Endodermal cell (in vitro differentiated cells): Measurements from ENCODE around the gene WFDC10A. TPM values are rescaled to one million over a fixed set of nuclear protein-coding genes. Genes with fewer than 3 reads are reported as not detected.

ENCODE experiments used
- DNase-seq: peaks from one replicate; pipeline ENCODE4 v3.0.0-alpha.2; 2017
- H3K27ac ChIP-seq: 2 replicates; pipeline ENCODE4 v1.5.1; 2013; ENCODE audit warnings: mild to moderate bottlenecking, low read depth, low read length, moderate library complexity
- H3K27me3 ChIP-seq: 2 replicates; pipeline ENCODE4 v1.6.1; 2013; ENCODE audit warnings: mild to moderate bottlenecking, low read length, moderate library complexity; ENCODE audit not compliant: insufficient read depth, control insufficient read depth, poor library complexity, severe bottlenecking
- H3K36me3 ChIP-seq: 2 replicates; pipeline ENCODE4 v1.7.0; 2013; ENCODE audit warnings: mild to moderate bottlenecking, low read length, moderate library complexity; ENCODE audit not compliant: control insufficient read depth, insufficient read depth
- H3K4me1 ChIP-seq: one replicate; pipeline ENCODE4 v1.7.0; 2013; ENCODE audit warnings: low read length; ENCODE audit not compliant: control insufficient read depth, insufficient read depth
- H3K4me3 ChIP-seq: 2 replicates; pipeline ENCODE4 v1.5.1; 2013; ENCODE audit warnings: mild to moderate bottlenecking, low read length, moderate library complexity
- H3K9ac ChIP-seq: 2 replicates; pipeline ENCODE4 v1.6.1; 2013; ENCODE audit warnings: mild to moderate bottlenecking, low read length, moderate library complexity; ENCODE audit not compliant: poor library complexity, severe bottlenecking; ENCODE audit errors: extremely low read depth
- H3K9me3 ChIP-seq: 2 replicates; pipeline ENCODE4 v1.6.1; 2013; ENCODE audit warnings: mild to moderate bottlenecking, low read length, moderate library complexity; ENCODE audit not compliant: control insufficient read depth
- H3K27ac Mint-ChIP-seq: 2 replicates; pipeline ENCODE4 v1.8.0; 2020; ENCODE audit warnings: mixed read lengths
- H3K27me3 Mint-ChIP-seq: 2 replicates; pipeline ENCODE4 v1.8.0; 2021; ENCODE audit warnings: mild to moderate bottlenecking, mixed read lengths; ENCODE audit not compliant: insufficient read depth
- H3K36me3 Mint-ChIP-seq: 2 replicates; pipeline ENCODE4 v1.8.0; 2020; ENCODE audit warnings: low read depth, mixed read lengths
- H3K4me1 Mint-ChIP-seq: 2 replicates; pipeline ENCODE4 v1.8.0; 2020; ENCODE audit warnings: mixed read lengths
- H3K4me3 Mint-ChIP-seq: 2 replicates; pipeline ENCODE4 v1.8.0; 2020; ENCODE audit warnings: mild to moderate bottlenecking, moderate library complexity, mixed read lengths
- H3K9me3 Mint-ChIP-seq: 2 replicates; pipeline ENCODE4 v1.8.0; 2020; ENCODE audit warnings: mild to moderate bottlenecking, mixed read lengths
- CTCF ChIP-seq: fragments of 200-600 bp; sonication (generic); conservative IDR thresholded peaks from 2 replicates; pipeline ENCODE4 v1.5.0; 2021; ENCODE audit warnings: antibody characterized with exemption, mild to moderate bottlenecking
- WGBS, 2 experiments: methylation state at CpG; one replicate each; pipeline versions ENCODE4 v1.1.5 to v1.1.7; 2013; ENCODE audit warnings: missing lambda C conversion rate in 2 of 2, mixed read lengths in 1 of 2; ENCODE audit not compliant: insufficient coverage in 1 of 2, insufficient read length in 1 of 2; 5-methylcytosine and 5-hydroxymethylcytosine counted together
- total RNA-seq, 2 donors: library from RNA; stranded (reverse); fragmentation: NEBNext Ultra II Directional in 1 of 2; extraction: Animal tissue kit (Norgen Biotek cat#: 25700) in 1 of 2; gene quantifications; 2 replicates in 1 of 2; 3 replicates in 1 of 2; pipeline ENCODE4 v1.2.1, GENCODE V29; 2021

Gene WFDC10A
- total RNA-seq, 2 donors from 2014 or later: not detected

GRCh38 chr20:45621593-45621992 is 7.9 kb upstream of the WFDC10A start:
- peaks cover 19% of the 10 kb centered on the region for H3K9me3 Mint-ChIP-seq
- no peak for DNase-seq
- H3K36me3 Mint-ChIP-seq: peaks cover 2% of the 10 kb centered on the region
- H3K27ac Mint-ChIP-seq: no peak overlapping the region
- H3K9me3 ChIP-seq: peaks cover 27% of the 10 kb centered on the region
- no peak overlapping the region for H3K27ac ChIP-seq
- no peak overlapping the region for H3K9ac ChIP-seq
- no peak overlapping the region for H3K4me3 Mint-ChIP-seq
- no peaks in the 10 kb centered on the region for H3K36me3 ChIP-seq
- H3K27me3 ChIP-seq: no peaks in the 10 kb centered on the region
- H3K4me1 ChIP-seq: no peaks in the 10 kb centered on the region
- H3K4me1 Mint-ChIP-seq: no peaks in the 10 kb centered on the region
- 98 to 100% methylated on average over 1 to 2 of the region's 2 CpGs for WGBS, 2 experiments
- no peak overlapping the region for H3K4me3 ChIP-seq
- no peak for TF ChIP-seq CTCF
- H3K27me3 Mint-ChIP-seq: no peaks in the 10 kb centered on the region

GRCh38 chr20:45626540-45626939 is 3.0 kb upstream of the WFDC10A start:
- Mint-ChIP-seq H3K27ac (no peak overlapping the region), H3K36me3 (peaks cover 2% of the 10 kb centered on the region), H3K9me3 (peaks cover 17% of the 10 kb centered on the region), H3K4me3 (no peak overlapping the region), H3K4me1 (peaks cover 1% of the 10 kb centered on the region), H3K27me3 (peaks cover 10% of the 10 kb centered on the region)
- Histone ChIP-seq H3K9ac (no peak overlapping the region), H3K4me1 (no peaks in the 10 kb centered on the region), H3K27me3 (no peaks in the 10 kb centered on the region), H3K9me3 (peaks cover 27% of the 10 kb centered on the region), H3K27ac (no peak overlapping the region), H3K36me3 (no peaks in the 10 kb centered on the region), H3K4me3 (no peak overlapping the region)
- TF ChIP-seq CTCF: no peak
- no peak for DNase-seq
- WGBS, 2 experiments: 60 to 100% methylated on average over 1 of the region's 2 CpGs

GRCh38 chr20:45630371-45630770 is 832 bp downstream of the WFDC10A start:
- H3K9me3 ChIP-seq: peaks cover 8% of the 10 kb centered on the region

More at GRCh38 chr20:45630371-45630770, 832 bp downstream of the WFDC10A start:
- no peak for DNase-seq
- no peak overlapping the region for H3K4me3 Mint-ChIP-seq
- Histone ChIP-seq H3K4me3 (no peak overlapping the region), H3K4me1 (no peaks in the 10 kb centered on the region), H3K9ac (no peak overlapping the region), H3K36me3 (no peaks in the 10 kb centered on the region), H3K27me3 (no peaks in the 10 kb centered on the region), H3K27ac (no peak overlapping the region)
- peaks cover 2% of the 10 kb centered on the region for H3K9me3 Mint-ChIP-seq
- H3K27me3 Mint-ChIP-seq: peaks cover 10% of the 10 kb centered on the region
- no peak for TF ChIP-seq CTCF
- peaks cover 1% of the 10 kb centered on the region for H3K4me1 Mint-ChIP-seq
- H3K36me3 Mint-ChIP-seq: peaks cover 2% of the 10 kb centered on the region
- H3K27ac Mint-ChIP-seq: no peak overlapping the region
